Nucleus accumbens (tissue), 56 donors: ENCODE measurements around the gene SYNPO2L.
"Not testable (repeated sequence)": the region's sequence is repeated elsewhere in the genome, so short reads cannot be mapped to it uniquely, and the experiment has no call there.

Experiments
- DNase-seq, 56 donors: peaks; one replicate each; lab custom pipeline; 2025; lab: John Stamatoyannopoulos, UW

Gene SYNPO2L

DNA sequence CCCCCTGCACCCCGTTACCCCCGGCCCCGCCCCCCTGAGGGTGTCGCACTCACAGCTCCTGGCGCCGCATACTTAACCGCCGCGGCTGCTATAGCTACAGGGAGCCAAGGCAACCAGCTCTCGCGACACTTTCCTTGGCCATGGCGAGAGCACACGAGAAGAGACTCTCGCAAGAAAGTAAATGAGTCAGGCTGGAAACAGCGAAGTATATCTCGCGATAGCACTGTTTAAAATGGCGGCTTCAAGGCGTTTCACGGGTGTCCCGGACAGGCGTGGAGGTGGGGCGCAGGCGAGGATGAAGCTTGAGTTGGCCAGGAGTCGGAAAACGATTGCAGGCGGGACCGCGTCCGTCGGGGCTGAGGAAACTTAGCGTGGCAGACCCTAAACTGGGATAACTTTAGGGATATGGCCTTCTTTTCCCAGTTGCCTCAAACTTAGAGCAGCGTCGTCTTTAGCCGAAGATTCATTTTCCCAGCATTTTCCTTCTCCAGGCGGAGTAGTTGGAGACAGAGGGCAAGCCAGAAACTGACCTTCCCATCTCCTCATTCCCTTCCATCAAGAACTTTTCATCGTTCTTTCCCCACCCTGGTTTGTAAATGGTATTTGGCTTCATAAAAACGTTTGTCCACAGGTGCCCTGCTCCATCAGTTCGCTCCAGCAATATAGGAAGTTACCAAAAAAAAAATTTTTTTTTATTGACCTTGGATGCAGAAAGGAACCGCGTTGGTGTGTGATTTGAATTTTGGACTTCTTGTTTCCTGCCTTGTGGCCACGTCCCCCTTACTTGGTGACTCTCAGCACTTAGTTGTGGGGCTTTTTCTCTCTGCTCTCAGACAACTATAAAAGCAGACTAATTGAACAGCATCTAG lies 29.7 kb downstream of the SYNPO2L start:
- peak; percentile 40 to 95 (median 80) for DNase-seq

- DNase-seq: peak in 30 of 56 donors; percentile 11 to 70 (median 44)
Observed at GRCh38 chr10:73625004-73625883, 30.6 kb downstream of the SYNPO2L start.

DNA sequence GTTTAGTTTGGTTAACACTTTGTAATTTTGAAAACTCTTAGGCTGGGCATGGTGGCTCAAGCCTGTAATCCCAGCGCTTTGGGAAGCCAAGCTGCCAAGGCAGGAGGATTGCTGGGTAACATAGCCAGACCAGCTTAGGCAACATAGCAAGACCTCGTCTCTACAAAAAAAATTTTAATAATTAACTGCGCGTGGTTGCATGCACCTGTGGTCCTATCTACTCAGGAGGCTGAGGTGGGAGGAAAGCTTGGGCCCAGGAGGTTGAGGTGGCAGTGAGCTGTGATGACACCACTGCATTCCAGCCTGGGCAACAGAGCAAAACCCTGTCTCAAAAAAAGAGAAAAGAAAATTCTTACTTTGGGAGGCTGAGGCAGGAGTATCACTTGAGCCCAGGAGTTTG lies 32.8 kb downstream of the SYNPO2L start:
- DNase-seq: no peak

DNA sequence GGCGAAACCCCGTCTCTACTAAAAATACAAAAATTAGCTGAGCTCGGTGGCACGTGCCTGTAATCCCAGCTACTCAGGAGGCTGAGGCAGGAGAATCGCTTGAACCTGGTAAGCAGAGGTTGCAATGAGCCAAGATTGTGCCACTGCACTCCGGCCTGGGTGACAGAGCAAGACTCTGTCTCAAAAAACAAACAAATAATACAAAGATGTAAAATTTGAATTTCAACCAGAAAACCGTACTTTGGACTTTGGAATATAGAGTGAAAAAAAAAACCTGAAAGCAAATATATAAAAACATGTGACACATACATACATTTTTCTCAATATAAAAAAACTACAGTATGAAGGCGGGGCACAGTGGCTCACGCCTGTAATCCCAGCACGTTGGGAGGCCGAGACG lies 34.9 kb downstream of the SYNPO2L start:
- not testable (repeated sequence) for DNase-seq

- not testable (repeated sequence) for DNase-seq
Observed at GRCh38 chr10:73617143-73617542, 38.7 kb downstream of the SYNPO2L start.

GRCh38 chr10:73614720-73615119 lies 41.1 kb downstream of the SYNPO2L start:
- DNase-seq: no peak

DNA sequence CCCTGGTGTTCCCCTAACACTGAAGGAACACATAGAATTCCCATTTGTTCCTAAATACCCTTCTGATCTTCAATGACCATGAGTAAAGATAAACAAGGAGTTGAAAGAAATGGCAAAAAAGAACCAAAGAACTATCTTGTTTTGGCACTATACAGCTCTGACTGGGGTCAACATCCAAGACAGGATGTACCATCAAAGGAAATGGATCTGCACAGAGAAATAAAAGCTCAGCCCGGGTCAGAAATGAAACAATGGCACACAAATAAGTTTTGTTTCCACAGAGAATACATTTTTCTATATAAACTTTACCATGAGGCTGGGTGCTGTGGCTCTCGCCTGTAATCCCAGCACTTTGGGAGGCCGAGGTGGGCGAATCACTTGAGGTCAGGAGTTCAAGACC lies 46.7 kb downstream of the SYNPO2L start:
- no peak for DNase-seq

DNA sequence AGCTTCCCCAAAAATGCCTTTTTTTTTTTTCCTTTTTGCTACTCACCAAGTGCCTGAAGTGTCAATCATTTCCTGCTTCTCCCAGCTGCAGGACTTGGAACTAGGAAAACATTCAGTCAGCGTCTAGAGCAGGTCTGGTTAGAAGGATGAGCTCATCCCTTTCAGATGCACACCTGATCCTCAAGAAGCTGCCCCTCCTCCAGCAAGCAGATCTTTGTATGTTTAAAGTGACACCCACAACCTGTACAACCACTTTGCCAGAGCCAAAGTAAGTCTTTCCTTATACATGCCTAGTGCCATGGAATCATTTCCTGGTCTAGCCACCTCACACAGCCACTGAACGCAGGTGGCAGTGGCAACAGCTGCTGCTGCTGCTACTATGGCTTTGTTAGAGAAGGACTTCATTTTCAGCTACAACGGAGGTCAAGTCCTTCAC lies 54.3 kb downstream of the SYNPO2L start:
- DNase-seq: peak in 5 of 56 donors; percentile 2 to 10 (median 6)

- no peak for DNase-seq
Observed at GRCh38 chr10:73597346-73597745, 58.5 kb downstream of the SYNPO2L start.
